ENCODE results near the gene GNA14.
"Not testable (repeated sequence)": the region's sequence is repeated elsewhere in the genome, so short reads cannot be mapped to it uniquely, and the experiment has no call there.

GNA14 gene

GRCh38 chr9:77440057-77440456 is 208.1 kb downstream of the GNA14 start:
- no peak for DNase-seq

GRCh38 chr9:77438653-77439052 is 209.5 kb downstream of the GNA14 start:
- DNase-seq, result no peak

- no peak for DNase-seq
Observed at GRCh38 chr9:77435688-77436087, 212.4 kb downstream of the GNA14 start.

- DNase-seq, result no peak
Observed at GRCh38 chr9:77435277-77435676, 212.8 kb downstream of the GNA14 start.

GRCh38 chr9:77433675-77434445 is 214.3 kb downstream of the GNA14 start:
- DNase-seq, result peak; percentile 46

GRCh38 chr9:77432053-77432452 is 216.1 kb downstream of the GNA14 start:
- no peak for DNase-seq

GRCh38 chr9:77429928-77430327 is 218.2 kb downstream of the GNA14 start:
- DNase-seq, result no peak

GRCh38 chr9:77427256-77427927 is 220.7 kb downstream of the GNA14 start:
- no peak for DNase-seq

GRCh38 chr9:77426712-77427111 is 221.4 kb downstream of the GNA14 start:
- no peak for DNase-seq

- no peak for DNase-seq
Observed at GRCh38 chr9:77424993-77425392, 223.1 kb downstream of the GNA14 start.

GRCh38 chr9:77423841-77424240 is 224.3 kb downstream of the GNA14 start:
- DNase-seq, result no peak

- no peak for DNase-seq
Observed at GRCh38 chr9:77422969-77423368, 225.2 kb downstream of the GNA14 start.

GRCh38 chr9:77421506-77422265 is 226.4 kb downstream of the GNA14 start:
- no peak for DNase-seq

- no peak for DNase-seq
Observed at GRCh38 chr9:77420641-77421040, 227.5 kb downstream of the GNA14 start.

- DNase-seq, result no peak
Observed at GRCh38 chr9:77418226-77418625, 229.9 kb downstream of the GNA14 start.

- DNase-seq, result no peak
Observed at GRCh38 chr9:77417566-77417965, 230.6 kb downstream of the GNA14 start.

- DNase-seq, result not testable (repeated sequence)
Observed at GRCh38 chr9:77408521-77408920, 239.6 kb downstream of the GNA14 start.

GRCh38 chr9:77403239-77403638 is 244.9 kb downstream of the GNA14 start:
- DNase-seq, result no peak

GRCh38 chr9:77402286-77402685 is 245.8 kb downstream of the GNA14 start:
- DNase-seq, result no peak

GRCh38 chr9:77399964-77400363 is 248.2 kb downstream of the GNA14 start:
- DNase-seq, result no peak

- DNase-seq, result not testable (repeated sequence)
Observed at GRCh38 chr9:77398581-77398980, 249.5 kb downstream of the GNA14 start.

- no peak for DNase-seq
Observed at GRCh38 chr9:77392328-77392727, 255.8 kb downstream of the GNA14 start.

GRCh38 chr9:77391834-77392233 is 256.3 kb downstream of the GNA14 start:
- DNase-seq, result no peak

- no peak for DNase-seq
Observed at GRCh38 chr9:77386187-77386586, 261.9 kb downstream of the GNA14 start.
